WI38 (cell line): ENCODE measurements around the gene TXLNB.

Source experiments
- H3K4me3 ChIP-seq: 2 replicates; pipeline ENCODE4 v1.5.1; 2011; ENCODE audit warnings: low read depth, mild to moderate bottlenecking, control low read depth, low read length
- TF ChIP-seq, protein P1 (sequence below): IDR thresholded peaks from 2 replicates; pipeline ENCODE4 v1.5.1; 2012; ENCODE audit warnings: low read depth, mild to moderate bottlenecking, control low read depth, low read length

Gene TXLNB

GRCh38 chr6:139334806-139335446 lies 43.1 kb upstream of the TXLNB start:
- TF ChIP-seq, protein P1, sequence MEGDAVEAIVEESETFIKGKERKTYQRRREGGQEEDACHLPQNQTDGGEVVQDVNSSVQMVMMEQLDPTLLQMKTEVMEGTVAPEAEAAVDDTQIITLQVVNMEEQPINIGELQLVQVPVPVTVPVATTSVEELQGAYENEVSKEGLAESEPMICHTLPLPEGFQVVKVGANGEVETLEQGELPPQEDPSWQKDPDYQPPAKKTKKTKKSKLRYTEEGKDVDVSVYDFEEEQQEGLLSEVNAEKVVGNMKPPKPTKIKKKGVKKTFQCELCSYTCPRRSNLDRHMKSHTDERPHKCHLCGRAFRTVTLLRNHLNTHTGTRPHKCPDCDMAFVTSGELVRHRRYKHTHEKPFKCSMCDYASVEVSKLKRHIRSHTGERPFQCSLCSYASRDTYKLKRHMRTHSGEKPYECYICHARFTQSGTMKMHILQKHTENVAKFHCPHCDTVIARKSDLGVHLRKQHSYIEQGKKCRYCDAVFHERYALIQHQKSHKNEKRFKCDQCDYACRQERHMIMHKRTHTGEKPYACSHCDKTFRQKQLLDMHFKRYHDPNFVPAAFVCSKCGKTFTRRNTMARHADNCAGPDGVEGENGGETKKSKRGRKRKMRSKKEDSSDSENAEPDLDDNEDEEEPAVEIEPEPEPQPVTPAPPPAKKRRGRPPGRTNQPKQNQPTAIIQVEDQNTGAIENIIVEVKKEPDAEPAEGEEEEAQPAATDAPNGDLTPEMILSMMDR, result no peak
- H3K4me3 ChIP-seq, result no peak overlapping the region

DNA sequence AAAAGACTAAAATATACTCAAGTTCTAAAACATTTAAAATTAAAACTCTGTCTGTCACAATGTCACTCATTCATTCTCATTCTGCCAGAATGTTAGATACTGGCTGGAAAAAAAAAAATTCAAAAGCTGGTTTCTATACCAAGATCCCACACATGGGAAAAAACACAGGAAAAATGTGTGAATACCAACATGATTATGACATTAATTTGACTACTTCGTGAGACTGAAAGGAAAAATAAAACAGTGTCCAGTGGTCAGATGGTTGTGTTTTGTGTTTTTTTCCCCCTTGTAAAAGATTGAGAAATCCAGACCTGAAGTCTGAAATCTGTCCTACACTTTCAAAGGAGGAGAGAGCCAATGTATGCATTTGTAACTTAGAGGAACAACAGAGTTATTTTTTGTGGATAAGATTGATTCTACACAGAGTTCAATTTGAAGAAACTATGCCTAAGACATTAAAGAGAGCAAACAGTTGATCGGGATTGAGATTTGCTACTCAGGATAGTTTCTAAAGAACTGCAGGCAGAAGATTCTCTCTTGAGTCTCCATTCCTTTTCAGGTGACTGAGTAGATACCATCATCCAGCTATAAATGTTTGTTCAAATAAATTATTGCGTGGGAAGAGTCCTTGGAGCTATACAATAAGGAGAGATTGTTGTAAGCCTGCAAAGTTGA lies 39.2 kb upstream of the TXLNB start:
- H3K4me3 ChIP-seq, result no peak overlapping the region
- TF ChIP-seq, protein P1, result no peak

DNA sequence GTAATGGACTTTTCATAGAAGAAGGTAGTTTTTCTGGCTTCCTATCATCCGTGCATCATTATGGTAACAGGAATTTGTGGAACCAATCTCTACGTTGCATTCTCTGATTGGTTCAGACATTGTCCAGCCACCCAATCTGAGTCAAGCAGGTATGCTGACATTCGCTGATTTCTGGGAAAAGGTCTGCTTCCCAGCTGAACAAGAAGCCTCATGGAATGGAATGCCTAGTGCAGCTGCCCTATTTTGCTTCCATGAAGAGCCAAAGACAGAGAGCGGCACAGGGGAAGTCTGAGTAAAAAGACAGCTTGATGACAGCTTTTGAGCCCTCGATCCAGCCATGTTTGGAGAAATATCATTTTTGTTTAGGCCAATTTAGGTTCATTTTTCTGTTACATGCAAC lies 38.5 kb upstream of the TXLNB start:
- TF ChIP-seq, protein P1, result no peak
- H3K4me3 ChIP-seq, result no peak overlapping the region

DNA sequence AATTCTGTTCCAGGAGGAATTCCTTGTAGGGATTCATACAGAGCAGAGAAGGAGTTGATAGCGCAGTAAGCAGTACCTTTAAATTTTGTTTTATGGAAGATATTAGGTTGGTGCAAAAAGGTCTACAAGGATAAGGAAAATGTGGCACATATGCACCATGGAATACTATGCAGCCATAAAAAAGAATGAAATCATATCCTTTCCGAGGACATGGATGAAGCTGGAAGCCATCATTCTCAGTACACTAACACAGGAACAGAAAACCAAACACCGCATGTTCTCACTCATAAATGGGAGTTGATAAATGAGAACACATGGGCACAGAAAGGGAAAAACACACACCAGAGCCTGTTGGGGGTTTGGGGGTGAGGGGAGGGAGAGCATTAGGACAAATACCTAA lies 37.4 kb upstream of the TXLNB start:
- TF ChIP-seq, protein P1, result no peak
- no peak overlapping the region for H3K4me3 ChIP-seq

DNA sequence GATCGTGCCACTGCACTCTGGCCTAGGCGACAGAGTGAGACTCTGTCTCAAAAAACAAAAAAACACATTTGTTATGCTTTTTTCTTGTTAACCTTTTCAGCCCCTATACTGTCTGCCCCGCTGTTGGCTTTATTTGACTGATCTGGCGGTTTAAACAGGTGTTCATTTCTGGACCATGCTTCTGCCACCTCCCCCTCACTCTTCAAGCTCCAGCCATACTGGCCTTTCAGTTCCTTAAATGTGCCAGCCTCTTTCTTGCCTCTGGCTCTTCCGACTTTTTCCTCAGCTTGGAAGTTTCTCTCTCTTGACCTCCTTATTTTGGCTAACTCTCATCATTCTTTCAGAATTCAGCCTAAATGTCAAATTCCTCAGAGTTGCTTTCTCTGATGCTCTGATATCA lies 35.2 kb upstream of the TXLNB start:
- TF ChIP-seq, protein P1, result no peak
- H3K4me3 ChIP-seq, result no peak overlapping the region

DNA sequence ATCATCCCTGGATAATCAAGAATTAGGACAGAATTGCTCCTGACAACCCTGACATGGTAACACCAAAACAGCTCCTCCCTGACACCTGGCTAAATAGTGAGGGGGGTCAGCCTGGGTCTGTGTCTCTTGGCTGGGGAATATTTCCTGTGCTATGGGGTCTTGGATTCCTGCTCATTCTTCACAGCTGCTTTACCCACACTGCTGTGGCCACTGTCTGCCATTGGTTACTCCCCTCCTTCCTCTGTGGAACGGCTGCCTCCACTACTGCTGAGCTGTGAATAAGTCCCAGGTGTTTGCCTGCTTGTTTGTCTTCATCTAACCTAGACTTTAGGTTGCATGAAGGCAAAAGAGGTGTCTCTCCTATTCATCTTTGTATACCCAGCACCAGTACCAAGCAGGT lies 33.9 kb upstream of the TXLNB start:
- TF ChIP-seq, protein P1, result no peak
- no peak overlapping the region for H3K4me3 ChIP-seq

- H3K4me3 ChIP-seq, result no peak overlapping the region
- TF ChIP-seq, protein P1, result no peak
These were observed 33.3 kb upstream of the TXLNB start for GRCh38 chr6:139325125-139325524.
